Activated CD4-positive, alpha-beta T cell treated with anti-CD3 and anti-CD28 coated beads, Interleukin-2, amount 10 ng/mL, durations not matched to agents 24 days and 14 days (primary cell): ENCODE data around the gene APP. TPM values are rescaled to one million over a fixed set of nuclear protein-coding genes. Genes with fewer than 3 reads are reported as not detected.

Experiments
- DNase-seq: peaks from one replicate; pipeline ENCODE4 v3.0.0; 2022
- H3K27ac Mint-ChIP-seq: one replicate; pipeline ENCODE4 v1.8.0; 2022; ENCODE audit warnings: mild to moderate bottlenecking, mixed read lengths
- H3K27me3 Mint-ChIP-seq: one replicate; pipeline ENCODE4 v1.8.0; 2022; ENCODE audit warnings: mixed read lengths
- H3K36me3 Mint-ChIP-seq: one replicate; pipeline ENCODE4 v1.8.0; 2022; ENCODE audit warnings: low read depth, mild to moderate bottlenecking, mixed read lengths
- H3K4me1 Mint-ChIP-seq: one replicate; pipeline ENCODE4 v1.8.0; 2021; ENCODE audit warnings: mixed read lengths
- H3K4me3 Mint-ChIP-seq: one replicate; pipeline ENCODE4 v1.8.0; 2022; ENCODE audit warnings: mild to moderate bottlenecking, moderate library complexity, mixed read lengths
- H3K9me3 Mint-ChIP-seq: one replicate; pipeline ENCODE4 v1.8.0; 2021; ENCODE audit warnings: mixed read lengths
- intact Hi-C: fragments of 100-400 bp; cut with micrococcal nuclease; formaldehyde crosslinking; loops from one replicate; pipeline ENCODE4 v1.15.1; 2023
- total RNA-seq: library from RNA; stranded (reverse); gene quantifications from 2 replicates; pipeline ENCODE4 v1.2.3, GENCODE V29; 2022

Gene APP
- total RNA-seq, 1 donor from 2014 or later, result 81.3 TPM

- Mint-ChIP-seq H3K4me3 (no peak overlapping the region), H3K9me3 (no peaks in the 10 kb centered on the region), H3K36me3 (no peaks in the 10 kb centered on the region), H3K27ac (no peak overlapping the region), H3K4me1 (no peaks in the 10 kb centered on the region), H3K27me3 (peaks cover 2% of the 10 kb centered on the region)
- DNase-seq, result no peak
- intact Hi-C loops, result no loop called here
Observed at GRCh38 chr21:25871566-25871965, 299.0 kb downstream of the APP start.

GRCh38 chr21:25870084-25870483 is 300.5 kb downstream of the APP start:
- intact Hi-C loops, result no loop called here
- no peak for DNase-seq
- peaks cover 4% of the 10 kb centered on the region for H3K27me3 Mint-ChIP-seq
- H3K27ac Mint-ChIP-seq, result no peak overlapping the region
- H3K4me1 Mint-ChIP-seq, result peaks cover 2% of the 10 kb centered on the region
- no peaks in the 10 kb centered on the region for H3K36me3 Mint-ChIP-seq
- H3K4me3 Mint-ChIP-seq, result no peak overlapping the region
- H3K9me3 Mint-ChIP-seq, result no peaks in the 10 kb centered on the region

GRCh38 chr21:25867061-25867460 is 303.5 kb downstream of the APP start:
- intact Hi-C loops, result no loop called here
- no peaks in the 10 kb centered on the region for H3K36me3 Mint-ChIP-seq
- no peak for DNase-seq
- H3K4me1 Mint-ChIP-seq, result peaks cover 2% of the 10 kb centered on the region
- peaks cover 8% of the 10 kb centered on the region for H3K27me3 Mint-ChIP-seq
- H3K4me3 Mint-ChIP-seq, result no peak overlapping the region
- H3K27ac Mint-ChIP-seq, result no peak overlapping the region
- H3K9me3 Mint-ChIP-seq, result no peaks in the 10 kb centered on the region

- H3K4me3 Mint-ChIP-seq, result no peak overlapping the region
- no peak overlapping the region for H3K27ac Mint-ChIP-seq
- H3K36me3 Mint-ChIP-seq, result no peaks in the 10 kb centered on the region
- intact Hi-C loops, result loop anchor here (5.0 kb wide), 1 partner anchor 76 kb away; no protein-coding TSS in a partner anchor
- peaks cover 13% of the 10 kb centered on the region for H3K27me3 Mint-ChIP-seq
- no peak for DNase-seq
- no peaks in the 10 kb centered on the region for H3K9me3 Mint-ChIP-seq
- peaks cover 2% of the 10 kb centered on the region for H3K4me1 Mint-ChIP-seq
Observed at GRCh38 chr21:25863747-25864146, 306.8 kb downstream of the APP start.

- peaks cover 15% of the 10 kb centered on the region for H3K27me3 Mint-ChIP-seq
- no peaks in the 10 kb centered on the region for H3K36me3 Mint-ChIP-seq
- intact Hi-C loops, result loop anchor here (5.0 kb wide), 1 partner anchor 76 kb away; no protein-coding TSS in a partner anchor
- DNase-seq, result no peak
- H3K4me1 Mint-ChIP-seq, result peaks cover 2% of the 10 kb centered on the region
- H3K27ac Mint-ChIP-seq, result no peak overlapping the region
- H3K9me3 Mint-ChIP-seq, result no peaks in the 10 kb centered on the region
- H3K4me3 Mint-ChIP-seq, result no peak overlapping the region
Observed at GRCh38 chr21:25863031-25863430, 307.5 kb downstream of the APP start.

GRCh38 chr21:25862596-25862995 is 308.0 kb downstream of the APP start:
- peak; percentile 69 for DNase-seq
- intact Hi-C loops, result loop anchor here (1.0 to 5.0 kb wide), 2 partner anchors 75 to 254 kb away; no protein-coding TSS in a partner anchor
- H3K4me3 Mint-ChIP-seq, result no peak overlapping the region
- H3K9me3 Mint-ChIP-seq, result no peaks in the 10 kb centered on the region
- no peak overlapping the region for H3K27ac Mint-ChIP-seq
- H3K4me1 Mint-ChIP-seq, result peaks cover 2% of the 10 kb centered on the region
- H3K36me3 Mint-ChIP-seq, result no peaks in the 10 kb centered on the region
- peaks cover 18% of the 10 kb centered on the region for H3K27me3 Mint-ChIP-seq

- Mint-ChIP-seq H3K27ac (no peak overlapping the region), H3K36me3 (no peaks in the 10 kb centered on the region), H3K4me1 (peaks cover 2% of the 10 kb centered on the region), H3K4me3 (no peak overlapping the region), H3K27me3 (peaks cover 18% of the 10 kb centered on the region), H3K9me3 (no peaks in the 10 kb centered on the region)
- DNase-seq, result no peak
- intact Hi-C loops, result loop anchor here (1.0 to 5.0 kb wide), 2 partner anchors 75 to 254 kb away; no protein-coding TSS in a partner anchor
Observed at GRCh38 chr21:25862112-25862511, 308.5 kb downstream of the APP start.

GRCh38 chr21:25859235-25859929 is 311.2 kb downstream of the APP start:
- H3K27me3 Mint-ChIP-seq, result peaks cover 14% of the 10 kb centered on the region
- no peak overlapping the region for H3K4me3 Mint-ChIP-seq
- no peak for DNase-seq
- no peaks in the 10 kb centered on the region for H3K36me3 Mint-ChIP-seq
- no peaks in the 10 kb centered on the region for H3K9me3 Mint-ChIP-seq
- no peak overlapping the region for H3K27ac Mint-ChIP-seq
- intact Hi-C loops, result no loop called here
- H3K4me1 Mint-ChIP-seq, result no peaks in the 10 kb centered on the region

- Mint-ChIP-seq H3K4me1 (no peaks in the 10 kb centered on the region), H3K36me3 (no peaks in the 10 kb centered on the region), H3K9me3 (no peaks in the 10 kb centered on the region), H3K4me3 (no peak overlapping the region), H3K27ac (no peak overlapping the region), H3K27me3 (peaks cover 13% of the 10 kb centered on the region)
- DNase-seq, result no peak
- intact Hi-C loops, result no loop called here
Observed at GRCh38 chr21:25858325-25858724, 312.2 kb downstream of the APP start.

- intact Hi-C loops, result no loop called here
- no peaks in the 10 kb centered on the region for H3K4me1 Mint-ChIP-seq
- no peaks in the 10 kb centered on the region for H3K36me3 Mint-ChIP-seq
- no peak for DNase-seq
- no peaks in the 10 kb centered on the region for H3K9me3 Mint-ChIP-seq
- H3K4me3 Mint-ChIP-seq, result no peak overlapping the region
- peaks cover 13% of the 10 kb centered on the region for H3K27me3 Mint-ChIP-seq
- no peak overlapping the region for H3K27ac Mint-ChIP-seq
Observed at GRCh38 chr21:25857308-25858074, 313.1 kb downstream of the APP start.

GRCh38 chr21:25855576-25855975 is 315.0 kb downstream of the APP start:
- no peak overlapping the region for H3K27ac Mint-ChIP-seq
- DNase-seq, result no peak
- no peaks in the 10 kb centered on the region for H3K36me3 Mint-ChIP-seq
- intact Hi-C loops, result no loop called here
- no peaks in the 10 kb centered on the region for H3K4me1 Mint-ChIP-seq
- no peaks in the 10 kb centered on the region for H3K9me3 Mint-ChIP-seq
- no peak overlapping the region for H3K4me3 Mint-ChIP-seq
- peaks cover 15% of the 10 kb centered on the region for H3K27me3 Mint-ChIP-seq

- no peak overlapping the region for H3K4me3 Mint-ChIP-seq
- H3K4me1 Mint-ChIP-seq, result no peaks in the 10 kb centered on the region
- H3K27ac Mint-ChIP-seq, result no peak overlapping the region
- peaks cover 8% of the 10 kb centered on the region for H3K9me3 Mint-ChIP-seq
- intact Hi-C loops, result no loop called here
- no peaks in the 10 kb centered on the region for H3K36me3 Mint-ChIP-seq
- DNase-seq, result no peak
- H3K27me3 Mint-ChIP-seq, result peaks cover 6% of the 10 kb centered on the region
Observed at GRCh38 chr21:25850126-25850842, 320.3 kb downstream of the APP start.

- DNase-seq, result no peak
- H3K27me3 Mint-ChIP-seq, result peaks cover 4% of the 10 kb centered on the region
- H3K9me3 Mint-ChIP-seq, result peaks cover 8% of the 10 kb centered on the region
- intact Hi-C loops, result no loop called here
- H3K4me3 Mint-ChIP-seq, result no peak overlapping the region
- no peaks in the 10 kb centered on the region for H3K36me3 Mint-ChIP-seq
- H3K27ac Mint-ChIP-seq, result no peak overlapping the region
- no peaks in the 10 kb centered on the region for H3K4me1 Mint-ChIP-seq
Observed at GRCh38 chr21:25848309-25848708, 322.3 kb downstream of the APP start.

- no peak for DNase-seq
- no peaks in the 10 kb centered on the region for H3K36me3 Mint-ChIP-seq
- H3K4me1 Mint-ChIP-seq, result no peaks in the 10 kb centered on the region
Observed at GRCh38 chr21:25845729-25846256, 324.8 kb downstream of the APP start.

More at GRCh38 chr21:25845729-25846256, 324.8 kb downstream of the APP start:
- Mint-ChIP-seq H3K27me3 (peaks cover 5% of the 10 kb centered on the region), H3K27ac (no peak overlapping the region), H3K9me3 (peaks cover 8% of the 10 kb centered on the region), H3K4me3 (no peak overlapping the region)
- intact Hi-C loops, result no loop called here
